PC-9 (cell line): ENCODE measurements around the gene CNKSR3. TPM values are rescaled to one million over a fixed set of nuclear protein-coding genes. Genes with fewer than 3 reads are reported as not detected.

Experiments
- BruUV-seq: library from RNA; stranded (reverse); fragments of 400-500 nt; replicated peaks from 2 replicates; lab custom pipeline; 2021; lab: Mats Ljungman, UMichigan
- CTCF ChIA-PET: fragments of 300-600 bp; sonication (Branson Sonifier 250); formaldehyde crosslinking; loops from one replicate; lab custom pipeline; 2022; ENCODE audit warnings: antibody characterized with exemption; lab: Charles Lee
- POLR2A ChIA-PET: fragments of 300-600 bp; sonication (Branson Sonifier 250); formaldehyde crosslinking; loops from one replicate; lab custom pipeline; 2022; ENCODE audit warnings: antibody characterized with exemption; ENCODE audit not compliant: unreplicated experiment; lab: Charles Lee
- DNase-seq, 2 experiments: peaks; one replicate each; pipeline versions ENCODE4 v3.0.0 to v3.0.0-alpha.2; 2015 to 2022; ENCODE audit warnings: mixed read lengths in 1 of 2
- H2AFZ ChIP-seq: fragments of 200-600 bp; sonication (generic); 2 replicates; pipeline ENCODE4 v1.8.1; 2017; ENCODE audit warnings: antibody characterized with exemption
- H3F3A ChIP-seq: fragments of 200-600 bp; sonication (generic); 2 replicates; pipeline ENCODE4 v1.8.1; 2017; ENCODE audit warnings: antibody characterized with exemption, mild to moderate bottlenecking, low read depth; ENCODE audit not compliant: insufficient read depth
- H3K27ac ChIP-seq: fragments of 200-600 bp; sonication (generic); 2 replicates; pipeline ENCODE4 v1.6.1; 2016; ENCODE audit warnings: mixed run types
- H3K27me3 ChIP-seq: fragments of 200-600 bp; sonication (generic); 2 replicates; pipeline ENCODE4 v1.6.1; 2016; ENCODE audit warnings: low read depth, mixed run types; ENCODE audit not compliant: insufficient read depth
- H3K36me3 ChIP-seq: fragments of 200-600 bp; sonication (generic); 2 replicates; pipeline ENCODE4 v1.6.1; 2016; ENCODE audit warnings: low read depth, mixed run types
- H3K4me1 ChIP-seq: fragments of 200-600 bp; sonication (generic); replicated peaks from 2 replicates; pipeline ENCODE4 v1.6.1; 2016; ENCODE audit warnings: mixed run types; ENCODE audit not compliant: insufficient read depth
- H3K4me2 ChIP-seq: fragments of 200-600 bp; sonication (generic); 2 replicates; pipeline ENCODE4 v1.6.1; 2017; ENCODE audit warnings: mixed run types
- H3K4me3 ChIP-seq: fragments of 200-600 bp; sonication (generic); 2 replicates; pipeline ENCODE4 v1.6.1; 2016; ENCODE audit warnings: mixed run types
- H3K79me2 ChIP-seq: fragments of 200-600 bp; sonication (generic); 2 replicates; pipeline ENCODE4 v1.6.1; 2017; ENCODE audit warnings: low read depth, mixed run types
- H3K9me2 ChIP-seq: fragments of 200-600 bp; sonication (generic); 2 replicates; pipeline ENCODE4 v1.8.1; 2017; ENCODE audit warnings: mild to moderate bottlenecking; ENCODE audit not compliant: insufficient read depth
- H3K9me3 ChIP-seq: fragments of 200-600 bp; sonication (generic); 2 replicates; pipeline ENCODE4 v1.8.1; 2016; ENCODE audit warnings: low read depth; ENCODE audit not compliant: insufficient read depth
- H4K20me1 ChIP-seq: fragments of 200-600 bp; sonication (generic); 2 replicates; pipeline ENCODE4 v1.8.1; 2017; ENCODE audit not compliant: insufficient read depth
- EZH2 ChIP-seq: fragments of 200-600 bp; sonication (generic); IDR thresholded peaks from 2 replicates; pipeline ENCODE4 v1.8.0; 2017; ENCODE audit warnings: antibody characterized with exemption, low read depth
- intact Hi-C: fragments of 100-400 bp; cut with micrococcal nuclease; formaldehyde crosslinking; loops from one replicate; pipeline ENCODE4 v1.10.0; 2022; ENCODE audit not compliant: unreplicated experiment
- total RNA-seq: library from RNA; stranded (reverse); gene quantifications from 2 replicates; pipeline ENCODE4 v1.2.3, GENCODE V29; 2021
- TF ChIP-seq, protein P1 (sequence below): fragments of 200-600 bp; sonication (generic); conservative IDR thresholded peaks from 2 replicates; pipeline ENCODE4 v1.6.1; 2017; ENCODE audit warnings: mixed run types, antibody characterized with exemption, mild to moderate bottlenecking, moderate library complexity

The CNKSR3 gene
- total RNA-seq, 1 experiment from 2014 or later, result 4.7 TPM

DNA sequence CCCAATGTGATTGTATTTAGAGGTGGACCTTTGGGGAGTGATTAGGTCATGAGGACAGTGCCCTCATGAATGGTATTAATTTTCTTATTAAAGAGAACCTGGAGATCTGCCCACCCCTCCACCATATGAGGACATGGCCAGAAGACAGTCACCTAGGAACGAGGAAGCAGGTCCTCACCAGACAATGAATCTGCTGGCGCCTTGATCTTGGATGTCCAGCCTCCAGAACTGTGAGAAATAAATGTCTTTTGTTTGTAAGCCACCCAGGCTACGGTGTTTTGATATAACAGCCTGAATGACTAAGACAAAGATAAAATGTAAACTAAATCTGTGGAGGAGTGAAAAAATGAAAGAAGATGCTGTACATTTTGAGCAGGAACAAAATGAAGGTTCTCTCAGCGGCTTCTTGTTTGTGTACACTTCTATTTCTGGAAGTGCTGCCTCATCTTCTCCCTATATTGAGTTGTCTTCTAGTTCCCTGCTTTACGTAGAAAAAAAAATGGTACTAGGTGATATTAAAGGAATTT lies 152.4 kb downstream of the CNKSR3 start:
- TF ChIP-seq EZH2, result no peak
- TF ChIP-seq, protein P1, sequence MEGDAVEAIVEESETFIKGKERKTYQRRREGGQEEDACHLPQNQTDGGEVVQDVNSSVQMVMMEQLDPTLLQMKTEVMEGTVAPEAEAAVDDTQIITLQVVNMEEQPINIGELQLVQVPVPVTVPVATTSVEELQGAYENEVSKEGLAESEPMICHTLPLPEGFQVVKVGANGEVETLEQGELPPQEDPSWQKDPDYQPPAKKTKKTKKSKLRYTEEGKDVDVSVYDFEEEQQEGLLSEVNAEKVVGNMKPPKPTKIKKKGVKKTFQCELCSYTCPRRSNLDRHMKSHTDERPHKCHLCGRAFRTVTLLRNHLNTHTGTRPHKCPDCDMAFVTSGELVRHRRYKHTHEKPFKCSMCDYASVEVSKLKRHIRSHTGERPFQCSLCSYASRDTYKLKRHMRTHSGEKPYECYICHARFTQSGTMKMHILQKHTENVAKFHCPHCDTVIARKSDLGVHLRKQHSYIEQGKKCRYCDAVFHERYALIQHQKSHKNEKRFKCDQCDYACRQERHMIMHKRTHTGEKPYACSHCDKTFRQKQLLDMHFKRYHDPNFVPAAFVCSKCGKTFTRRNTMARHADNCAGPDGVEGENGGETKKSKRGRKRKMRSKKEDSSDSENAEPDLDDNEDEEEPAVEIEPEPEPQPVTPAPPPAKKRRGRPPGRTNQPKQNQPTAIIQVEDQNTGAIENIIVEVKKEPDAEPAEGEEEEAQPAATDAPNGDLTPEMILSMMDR, result no peak
- DNase-seq, result no peak
- CTCF ChIA-PET, result no interaction called here
- H3K4me3 ChIP-seq, result no peak overlapping the region
- H3K27ac ChIP-seq, result no peak overlapping the region
- H3F3A ChIP-seq, result no peaks in the 10 kb centered on the region
- no peaks in the 10 kb centered on the region for H4K20me1 ChIP-seq
- H3K79me2 ChIP-seq, result no peaks in the 10 kb centered on the region
- no TSS peak for BruUV-seq
- H3K4me1 ChIP-seq, result no peaks in the 10 kb centered on the region
- POLR2A ChIA-PET, result no interaction called here
- no peaks in the 10 kb centered on the region for H3K36me3 ChIP-seq
- intact Hi-C loops, result loop anchor here (10.0 kb wide), 1 partner anchor 383 kb away; no protein-coding TSS in a partner anchor
- no peaks in the 10 kb centered on the region for H3K9me3 ChIP-seq
- no peak overlapping the region for H2AFZ ChIP-seq
- H3K4me2 ChIP-seq, result no peak overlapping the region
- no peaks in the 10 kb centered on the region for H3K9me2 ChIP-seq
- no peaks in the 10 kb centered on the region for H3K27me3 ChIP-seq

GRCh38 chr6:154356690-154357089 lies 153.8 kb downstream of the CNKSR3 start, which contains the start of gene IPCEF1:
Gene IPCEF1 (minus strand): TSS chr6:154356803. CDS start chr6:154265947, 90,856 bp downstream.
- intact Hi-C loops, result loop anchor here (10.0 kb wide), 1 partner anchor 382 kb away; no protein-coding TSS in a partner anchor
- no peaks in the 10 kb centered on the region for H3K36me3 ChIP-seq
- no peak within 1 kb of the TSS for H3K27ac ChIP-seq
- no peak within 1 kb of the TSS for H2AFZ ChIP-seq
- ChIA-PET POLR2A (interaction anchor here (0.6 kb wide), 1 partner anchor 124 kb away, joined by 8 read pairs; no protein-coding TSS in a partner anchor), CTCF (no interaction called here)
- H4K20me1 ChIP-seq, result no peaks in the 10 kb centered on the region
- TF ChIP-seq EZH2, result no peak
- TF ChIP-seq, protein P1, result no peak
- no peaks in the 10 kb centered on the region for H3K9me2 ChIP-seq
- H3K79me2 ChIP-seq, result no peaks in the 10 kb centered on the region
- H3F3A ChIP-seq, result no peaks in the 10 kb centered on the region
- no peak within 1 kb of the TSS for H3K4me2 ChIP-seq
- BruUV-seq, result no TSS peak
- DNase-seq, result no peak
- no peaks in the 10 kb centered on the region for H3K4me1 ChIP-seq
- H3K4me3 ChIP-seq, result no peak within 1 kb of the TSS
- no peaks in the 10 kb centered on the region for H3K27me3 ChIP-seq
- H3K9me3 ChIP-seq, result no peaks in the 10 kb centered on the region

- ChIA-PET CTCF (no interaction called here), POLR2A (interaction anchor here (0.6 kb wide), 1 partner anchor 123 kb away, joined by 8 read pairs; no protein-coding TSS in a partner anchor)
- Histone ChIP-seq H3K4me3 (no peak overlapping the region), H3K27ac (no peak overlapping the region), H2AFZ (no peak overlapping the region), H3K36me3 (no peaks in the 10 kb centered on the region), H4K20me1 (no peaks in the 10 kb centered on the region), H3K79me2 (no peaks in the 10 kb centered on the region), H3F3A (no peaks in the 10 kb centered on the region), H3K9me2 (no peaks in the 10 kb centered on the region), H3K4me2 (no peak overlapping the region), H3K4me1 (no peaks in the 10 kb centered on the region), H3K27me3 (no peaks in the 10 kb centered on the region), H3K9me3 (no peaks in the 10 kb centered on the region)
- intact Hi-C loops, result loop anchor here (10.0 kb wide), 1 partner anchor 381 kb away; no protein-coding TSS in a partner anchor
- TF ChIP-seq, protein P1, result no peak
- TF ChIP-seq EZH2, result no peak
- no peak for DNase-seq
- no TSS peak for BruUV-seq
Observed at GRCh38 chr6:154356113-154356512, 154.4 kb downstream of the CNKSR3 start.
